Caco-2 (cell line): Measurements from ENCODE around the gene KREMEN2. TPM values are rescaled to one million over a fixed set of nuclear protein-coding genes. Genes with fewer than 3 reads are reported as not detected.

Source experiments
- BruUV-seq: library from RNA; stranded (reverse); fragments of 400-500 nt; replicated peaks from 2 replicates; lab custom pipeline; 2021; lab: Mats Ljungman, UMichigan
- CTCF ChIA-PET: fragments of 300-600 bp; sonication (Branson Sonifier 250); formaldehyde crosslinking; loops from one replicate; lab custom pipeline; 2022; ENCODE audit warnings: antibody characterized with exemption; lab: Charles Lee
- POLR2A ChIA-PET: fragments of 300-600 bp; sonication (Branson Sonifier 250); formaldehyde crosslinking; loops from one replicate; lab custom pipeline; 2022; ENCODE audit warnings: antibody characterized with exemption; lab: Charles Lee
- DNase-seq, 2 experiments: peaks; one replicate each; pipeline versions ENCODE4 v3.0.0 to v3.0.0-alpha.2; 2020 to 2022
- H3K27me3 ChIP-seq: replicated peaks from 2 replicates; pipeline ENCODE4 v1.6.0; 2011; ENCODE audit warnings: low read length; ENCODE audit not compliant: control insufficient read depth, insufficient read depth
- H3K36me3 ChIP-seq: 2 replicates; pipeline ENCODE4 v1.5.1; 2011; ENCODE audit warnings: low read length; ENCODE audit not compliant: control insufficient read depth, insufficient read depth
- H3K4me1 ChIP-seq: fragments of 250-450 bp; sonication (Bioruptor Pico); 2 replicates; pipeline ENCODE4 v1.5.1; 2020; ENCODE audit warnings: mild to moderate bottlenecking
- H3K4me3 ChIP-seq: 2 replicates; pipeline ENCODE4 v1.5.1; 2011; ENCODE audit warnings: low read depth, mild to moderate bottlenecking, control low read depth, low read length
- H3K9me3 ChIP-seq: fragments of 250-450 bp; sonication (Bioruptor Pico); 2 replicates; pipeline ENCODE4 v1.5.1; 2020; ENCODE audit warnings: mild to moderate bottlenecking, moderate library complexity
- H3K27ac Mint-ChIP-seq: one replicate; pipeline ENCODE4 v1.8.0; 2022; ENCODE audit warnings: mixed read lengths; ENCODE audit not compliant: unreplicated experiment
- H3K27me3 Mint-ChIP-seq: one replicate; pipeline ENCODE4 v1.8.0; 2022; ENCODE audit warnings: mixed read lengths; ENCODE audit not compliant: insufficient read depth, unreplicated experiment
- H3K36me3 Mint-ChIP-seq: one replicate; pipeline ENCODE4 v1.8.0; 2022; ENCODE audit warnings: mild to moderate bottlenecking, mixed read lengths; ENCODE audit not compliant: insufficient read depth, unreplicated experiment
- H3K4me1 Mint-ChIP-seq: one replicate; pipeline ENCODE4 v1.8.0; 2022; ENCODE audit warnings: low read depth, mixed read lengths; ENCODE audit not compliant: unreplicated experiment
- H3K4me3 Mint-ChIP-seq: one replicate; pipeline ENCODE4 v1.8.0; 2022; ENCODE audit warnings: mild to moderate bottlenecking, moderate library complexity, mixed read lengths; ENCODE audit not compliant: unreplicated experiment
- H3K9me3 Mint-ChIP-seq: one replicate; pipeline ENCODE4 v1.8.0; 2022; ENCODE audit warnings: mixed read lengths; ENCODE audit not compliant: unreplicated experiment
- intact Hi-C: fragments of 100-400 bp; cut with micrococcal nuclease; formaldehyde crosslinking; loops from one replicate; pipeline ENCODE4 v1.10.0; 2022; ENCODE audit not compliant: unreplicated experiment
- total RNA-seq: library from RNA; stranded (reverse); gene quantifications from 2 replicates; pipeline ENCODE4 v1.2.3, GENCODE V29; 2022
- TF ChIP-seq, protein P1 (sequence below), 2 experiments: fragments of 200-600 bp in 1 of 2; IDR thresholded peaks; 1 replicate in 1 of 2; 2 replicates in 1 of 2; pipeline versions ENCODE4 v1.5.1 to v1.8.0; 2011 to 2022; ENCODE audit warnings: antibody characterized with exemption in 1 of 2, control low read depth in 1 of 2, inconsistent platforms in 1 of 2, low read depth in 1 of 2, low read length in 1 of 2, mild to moderate bottlenecking in 1 of 2, moderate library complexity in 1 of 2; ENCODE audit not compliant: insufficient read depth in 1 of 2, severe bottlenecking in 1 of 2, unreplicated experiment in 1 of 2

Gene KREMEN2
- total RNA-seq, 1 experiment from 2014 or later = 2.2 TPM

DNA sequence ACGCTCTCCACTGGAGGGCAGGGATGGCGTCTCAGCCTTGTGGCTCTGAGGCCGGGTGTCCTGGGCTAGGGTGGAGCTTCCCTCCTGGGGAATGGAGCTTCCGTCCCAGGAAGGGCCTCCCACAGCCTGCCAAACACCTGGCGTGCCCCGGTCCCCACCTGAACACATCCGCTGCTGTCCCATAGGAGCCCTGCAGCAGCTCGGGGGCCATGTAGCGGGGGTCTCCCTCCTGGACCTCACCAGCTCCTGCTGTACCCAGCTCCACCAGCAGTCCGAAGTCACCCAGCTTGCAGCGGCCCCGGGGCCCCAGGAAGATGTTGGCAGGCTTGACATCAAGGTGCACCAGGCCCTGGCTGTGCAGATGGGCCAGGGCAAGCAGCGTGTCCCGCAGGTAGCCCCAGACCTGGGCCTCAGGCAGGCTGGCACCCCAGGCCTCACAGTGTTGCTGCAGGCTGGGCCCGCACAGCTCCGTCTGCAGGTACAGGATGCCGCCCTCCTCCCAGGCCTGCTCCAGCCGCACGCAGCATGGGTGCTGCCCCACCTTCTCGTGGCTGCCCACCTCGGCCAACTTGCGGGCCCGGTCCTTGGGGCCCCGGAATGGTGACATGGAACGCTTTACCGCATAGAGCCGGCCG is 11.2 kb downstream of the KREMEN2 start:
- no peak for DNase-seq
- Mint-ChIP-seq H3K27ac (no peak overlapping the region), H3K4me3 (no peak overlapping the region), H3K36me3 (peaks cover 42% of the 10 kb centered on the region), H3K27me3 (no peaks in the 10 kb centered on the region), H3K9me3 (no peaks in the 10 kb centered on the region), H3K4me1 (no peaks in the 10 kb centered on the region)
- ChIA-PET CTCF (no interaction called here), POLR2A (no interaction called here)
- BruUV-seq = no TSS peak
- Histone ChIP-seq H3K36me3 (no peaks in the 10 kb centered on the region; the same call in 1 of the 2 replicates), H3K4me1 (peaks cover 4% of the 10 kb centered on the region; the same call in 1 of the 2 replicates), H3K9me3 (no peaks in the 10 kb centered on the region), H3K27me3 (no peaks in the 10 kb centered on the region), H3K4me3 (no peak overlapping the region)
- TF ChIP-seq, protein P1, sequence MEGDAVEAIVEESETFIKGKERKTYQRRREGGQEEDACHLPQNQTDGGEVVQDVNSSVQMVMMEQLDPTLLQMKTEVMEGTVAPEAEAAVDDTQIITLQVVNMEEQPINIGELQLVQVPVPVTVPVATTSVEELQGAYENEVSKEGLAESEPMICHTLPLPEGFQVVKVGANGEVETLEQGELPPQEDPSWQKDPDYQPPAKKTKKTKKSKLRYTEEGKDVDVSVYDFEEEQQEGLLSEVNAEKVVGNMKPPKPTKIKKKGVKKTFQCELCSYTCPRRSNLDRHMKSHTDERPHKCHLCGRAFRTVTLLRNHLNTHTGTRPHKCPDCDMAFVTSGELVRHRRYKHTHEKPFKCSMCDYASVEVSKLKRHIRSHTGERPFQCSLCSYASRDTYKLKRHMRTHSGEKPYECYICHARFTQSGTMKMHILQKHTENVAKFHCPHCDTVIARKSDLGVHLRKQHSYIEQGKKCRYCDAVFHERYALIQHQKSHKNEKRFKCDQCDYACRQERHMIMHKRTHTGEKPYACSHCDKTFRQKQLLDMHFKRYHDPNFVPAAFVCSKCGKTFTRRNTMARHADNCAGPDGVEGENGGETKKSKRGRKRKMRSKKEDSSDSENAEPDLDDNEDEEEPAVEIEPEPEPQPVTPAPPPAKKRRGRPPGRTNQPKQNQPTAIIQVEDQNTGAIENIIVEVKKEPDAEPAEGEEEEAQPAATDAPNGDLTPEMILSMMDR (IDR thresholded peaks at IDR 0.05; ENCODE audit: insufficient read depth in 1 of 2, low read depth in 1 of 2, low read length in 1 of 2, severe bottlenecking in 1 of 2, unreplicated experiment in 1 of 2) = no peak
- intact Hi-C loops = no loop called here

DNA sequence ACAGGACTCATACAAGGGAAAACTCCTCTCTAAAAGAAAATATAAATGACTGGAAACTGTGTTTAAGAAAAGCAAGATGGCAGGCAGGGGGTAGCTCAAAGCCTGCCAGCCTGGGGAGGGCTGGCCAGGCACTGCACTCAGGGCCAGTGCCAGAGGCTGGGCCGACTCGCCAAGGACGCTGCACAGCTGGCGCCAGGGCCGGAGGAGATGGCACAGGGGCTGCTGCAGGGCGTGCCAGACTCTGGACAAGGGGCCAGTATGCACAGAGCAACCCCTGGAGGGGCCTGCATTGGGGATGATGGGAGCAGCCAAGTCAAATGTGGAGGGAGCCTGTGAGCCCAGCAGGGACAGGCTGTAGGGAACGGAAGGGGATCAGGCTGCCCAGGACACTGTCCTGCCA is 12.1 kb downstream of the KREMEN2 start:
- TF ChIP-seq, protein P1 (IDR thresholded peaks at IDR 0.05; ENCODE audit: insufficient read depth in 1 of 2, low read depth in 1 of 2, low read length in 1 of 2, severe bottlenecking in 1 of 2, unreplicated experiment in 1 of 2) = no peak
- Mint-ChIP-seq H3K36me3 (peaks cover 42% of the 10 kb centered on the region), H3K4me1 (no peaks in the 10 kb centered on the region)

DNA sequence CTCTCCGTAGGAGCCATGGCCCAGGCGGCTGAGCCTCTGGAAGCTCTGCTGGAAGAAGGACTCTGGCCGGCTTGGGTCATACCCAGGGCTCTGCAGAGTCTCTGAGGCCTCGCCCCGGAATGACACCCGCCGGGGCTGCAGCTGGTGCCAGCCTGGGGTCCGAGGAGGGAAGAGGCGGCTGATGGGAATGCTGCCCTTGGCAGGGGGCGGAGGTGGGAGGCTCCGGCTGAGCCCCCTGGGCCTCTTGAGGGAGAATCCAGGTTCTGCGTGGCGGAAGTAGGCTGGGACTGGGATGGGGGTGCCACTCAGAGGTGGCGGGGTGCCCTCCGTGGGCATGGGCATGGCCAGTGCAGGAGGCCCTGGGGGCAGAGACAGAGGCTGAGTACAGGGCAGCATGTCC is 12.6 kb downstream of the KREMEN2 start:
- no peak overlapping the region for H3K4me3 Mint-ChIP-seq
- TF ChIP-seq, protein P1 (IDR thresholded peaks at IDR 0.05; ENCODE audit: insufficient read depth in 1 of 2, low read depth in 1 of 2, low read length in 1 of 2, severe bottlenecking in 1 of 2, unreplicated experiment in 1 of 2) = no peak
- DNase-seq = no peak
- H3K27ac Mint-ChIP-seq = no peak overlapping the region
- H3K27me3 Mint-ChIP-seq = no peaks in the 10 kb centered on the region
- ChIA-PET POLR2A (no interaction called here), CTCF (no interaction called here)
- intact Hi-C loops = no loop called here
- Histone ChIP-seq H3K27me3 (no peaks in the 10 kb centered on the region), H3K36me3 (no peaks in the 10 kb centered on the region; the same call in 1 of the 2 replicates), H3K4me1 (peaks cover 11% of the 10 kb centered on the region), H3K4me3 (no peak overlapping the region), H3K9me3 (no peaks in the 10 kb centered on the region)
- no peaks in the 10 kb centered on the region for H3K9me3 Mint-ChIP-seq
- peaks cover 39% of the 10 kb centered on the region for H3K36me3 Mint-ChIP-seq
- BruUV-seq = no TSS peak
- H3K4me1 Mint-ChIP-seq = no peaks in the 10 kb centered on the region

More for the DNA sequence above, 12.1 kb downstream of the KREMEN2 start:
- intact Hi-C loops = no loop called here
- Mint-ChIP-seq H3K4me3 (no peak overlapping the region), H3K9me3 (no peaks in the 10 kb centered on the region), H3K27me3 (no peaks in the 10 kb centered on the region), H3K27ac (no peak overlapping the region)
- CTCF ChIA-PET = no interaction called here
- no peak for DNase-seq
- no peaks in the 10 kb centered on the region for H3K9me3 ChIP-seq
- H3K27me3 ChIP-seq = no peaks in the 10 kb centered on the region
- peaks cover 8% of the 10 kb centered on the region for H3K4me1 ChIP-seq
- no TSS peak for BruUV-seq
- H3K4me3 ChIP-seq = no peak overlapping the region
- POLR2A ChIA-PET = no interaction called here
- H3K36me3 ChIP-seq = no peaks in the 10 kb centered on the region; the same call in 1 of the 2 replicates
